SK-N-SH (cell line): ENCODE results near the gene GNAL. TPM values are rescaled to one million over a fixed set of nuclear protein-coding genes. Genes with fewer than 3 reads are reported as not detected.

ENCODE experiments used
- CTCF ChIA-PET: fragments of 300-600, 350-600 bp; formaldehyde crosslinking; extraction: SDS; loops from one replicate; lab custom pipeline; 2021; lab: Yijun Ruan, JAX
- POLR2A ChIA-PET: fragments of 350-600 bp; sonication (Branson Sonifier 250); formaldehyde crosslinking; extraction: SDS; loops from one replicate; lab custom pipeline; 2020; ENCODE audit warnings: antibody characterized with exemption, inconsistent platforms; lab: Yijun Ruan, JAX
- DNase-seq: peaks from one replicate; pipeline ENCODE4 v3.0.0; 2012
- H2AFZ ChIP-seq: fragments of 200-600 bp; sonication (generic); 2 replicates; pipeline ENCODE4 v1.8.1; 2016; ENCODE audit warnings: antibody characterized with exemption, mild to moderate bottlenecking, low read depth
- H3F3A ChIP-seq: fragments of 200-600 bp; sonication (generic); replicated peaks from 2 replicates; pipeline ENCODE3; 2016; ENCODE audit warnings: antibody characterized with exemption, mild to moderate bottlenecking; ENCODE audit not compliant: insufficient read depth
- H3K27ac ChIP-seq, 2 experiments: fragments of 200-500 bp in 1 of 2; fragments of 200-600 bp in 1 of 2; sonication (Bioruptor generic) in 1 of 2; sonication (generic), shearing (Covaris generic) in 1 of 2; 2 replicates each; pipeline versions ENCODE4 v1.5.1 to v1.6.1; 2014 to 2016; ENCODE audit warnings: low read depth in 2 of 2, inconsistent platforms in 1 of 2, low read length in 1 of 2, mild to moderate bottlenecking in 1 of 2, mixed read lengths in 1 of 2
- H3K27me3 ChIP-seq: fragments of 200-600 bp; sonication (generic), shearing (Covaris generic); 2 replicates; pipeline ENCODE4 v1.6.1; 2016; ENCODE audit warnings: mixed run types; ENCODE audit not compliant: insufficient read depth
- H3K36me3 ChIP-seq, 2 experiments: fragments of 200-500 bp in 1 of 2; fragments of 200-600 bp in 1 of 2; sonication (Bioruptor generic) in 1 of 2; sonication (generic) in 1 of 2; replicated peaks in 1 of 2; 2 replicates each; pipeline versions ENCODE3 to v1.5.1; 2014 to 2016; ENCODE audit warnings: low read length in 1 of 2, mild to moderate bottlenecking in 1 of 2; ENCODE audit not compliant: insufficient read depth in 2 of 2, control insufficient read depth in 1 of 2
- H3K4me1 ChIP-seq, 2 experiments: fragments of 200-500 bp in 1 of 2; fragments of 200-600 bp in 1 of 2; sonication (Bioruptor generic) in 1 of 2; sonication (generic), shearing (Covaris generic) in 1 of 2; 2 replicates each; pipeline versions ENCODE4 v1.5.1 to v1.6.1; 2014 to 2016; ENCODE audit warnings: low read depth in 1 of 2, low read length in 1 of 2, mixed run types in 1 of 2; ENCODE audit not compliant: insufficient read depth in 2 of 2, control insufficient read depth in 1 of 2
- H3K4me2 ChIP-seq: fragments of 200-600 bp; sonication (generic), shearing (Covaris generic); 2 replicates; pipeline ENCODE4 v1.6.1; 2017; ENCODE audit warnings: mixed run types
- H3K4me3 ChIP-seq, 2 experiments: fragments of 200-500 bp in 1 of 2; fragments of 200-600 bp in 1 of 2; sonication (Bioruptor generic) in 1 of 2; sonication (generic), shearing (Covaris generic) in 1 of 2; 2 replicates each; pipeline versions ENCODE4 v1.5.1 to v1.8.1; 2014 to 2016; ENCODE audit warnings: low read depth in 2 of 2, inconsistent platforms in 1 of 2, low read length in 1 of 2, mild to moderate bottlenecking in 1 of 2, mixed read lengths in 1 of 2, moderate library complexity in 1 of 2
- H3K79me2 ChIP-seq: fragments of 200-600 bp; sonication (generic); 2 replicates; pipeline ENCODE4 v1.8.1; 2017; ENCODE audit warnings: mild to moderate bottlenecking; ENCODE audit not compliant: insufficient read depth
- H3K9ac ChIP-seq: fragments of 200-600 bp; sonication (generic); 2 replicates; pipeline ENCODE4 v1.6.1; 2017; ENCODE audit warnings: mixed run types
- H3K9me2 ChIP-seq: fragments of 200-600 bp; sonication (generic); 2 replicates; pipeline ENCODE4 v1.6.1; 2017; ENCODE audit warnings: mixed run types
- H3K9me3 ChIP-seq: fragments of 200-600 bp; sonication (generic); 2 replicates; pipeline ENCODE4 v1.6.1; 2017; ENCODE audit warnings: mixed run types, mild to moderate bottlenecking, moderate library complexity
- H4K20me1 ChIP-seq: fragments of 200-600 bp; sonication (generic); 2 replicates; pipeline ENCODE4 v1.6.1; 2017; ENCODE audit warnings: mild to moderate bottlenecking, mixed run types; ENCODE audit not compliant: insufficient read depth
- CTCF ChIP-seq: fragments of 200-600 bp; sonication (generic); IDR thresholded peaks from 2 replicates; pipeline ENCODE4 v1.6.1; 2017; ENCODE audit warnings: antibody characterized with exemption, mild to moderate bottlenecking, moderate library complexity
- EZH2phosphoT487 ChIP-seq: fragments of 200-600 bp; sonication (generic); IDR thresholded peaks from 2 replicates; pipeline ENCODE4 v1.6.1; 2017; ENCODE audit warnings: low read depth, mixed run types, mild to moderate bottlenecking, antibody characterized with exemption, moderate library complexity, borderline replicate concordance
- FOXM1 ChIP-seq: IDR thresholded peaks from 2 replicates; pipeline ENCODE4 v1.4.0; 2012; ENCODE audit warnings: low read depth, mild to moderate bottlenecking
- GABPA ChIP-seq: IDR thresholded peaks from 2 replicates; pipeline ENCODE4 v1.4.0; 2012; ENCODE audit warnings: low read depth, mild to moderate bottlenecking
- GATA2 ChIP-seq: sonication (generic); formaldehyde crosslinking; IDR thresholded peaks from 2 replicates; pipeline ENCODE4 v1.5.0; 2020; ENCODE audit warnings: mild to moderate bottlenecking, missing genetic modification reagents
- JUND ChIP-seq: IDR thresholded peaks from 2 replicates; pipeline ENCODE4 v1.4.0; 2012
- MEF2A ChIP-seq: IDR thresholded peaks from 2 replicates; pipeline ENCODE4 v1.4.0; 2012; ENCODE audit warnings: low read depth, borderline replicate concordance
- NFIC ChIP-seq: IDR thresholded peaks from 2 replicates; pipeline ENCODE4 v1.4.0; 2012; ENCODE audit warnings: borderline replicate concordance
- RCOR1 ChIP-seq: fragments of 150-350 bp; IDR thresholded peaks from 2 replicates; pipeline ENCODE4 v1.6.1; 2017; ENCODE audit warnings: antibody characterized with exemption, low read length
- RFX5 ChIP-seq: IDR thresholded peaks from 2 replicates; pipeline ENCODE4 v1.6.1; 2012; ENCODE audit warnings: mild to moderate bottlenecking, improper control_type of control experiment, low read length
- RXRA ChIP-seq: IDR thresholded peaks from 2 replicates; pipeline ENCODE4 v1.4.0; 2012; ENCODE audit warnings: low read depth, mild to moderate bottlenecking, borderline replicate concordance
- SMC3 ChIP-seq: IDR thresholded peaks from 2 replicates; pipeline ENCODE4 v1.6.1; 2012; ENCODE audit warnings: low read depth, low read length, improper control_type of control experiment
- TEAD4 ChIP-seq: IDR thresholded peaks from 2 replicates; pipeline ENCODE4 v1.4.0; 2012; ENCODE audit warnings: mild to moderate bottlenecking, borderline replicate concordance; ENCODE audit not compliant: insufficient read depth
- YY1 ChIP-seq: IDR thresholded peaks from 2 replicates; pipeline ENCODE4 v1.4.0; 2012; ENCODE audit warnings: low read depth, mild to moderate bottlenecking
- WGBS: methylation state at CpG from one replicate; pipeline ENCODE4 v1.1.6; 2017; ENCODE audit warnings: low lambda C conversion rate; 5-methylcytosine and 5-hydroxymethylcytosine counted together
- polyA plus RNA-seq, 3 experiments: library from polyadenylated mRNA; depleted of rRNA; stranded (reverse); fragments of >200 nt; gene quantifications; 2 replicates each; pipeline ENCODE4 v1.2.3, GENCODE V29; 2012
- TF ChIP-seq, protein P1 (sequence below): fragments of 150-350 bp; IDR thresholded peaks from 2 replicates; pipeline ENCODE4 v1.6.1; 2016; ENCODE audit warnings: mild to moderate bottlenecking, low read depth, low read length
- TF ChIP-seq, protein P2 (sequence below): IDR thresholded peaks from 2 replicates; pipeline ENCODE4 v1.4.0; 2012; ENCODE audit warnings: low read depth, borderline replicate concordance
- TF ChIP-seq, protein P3 (sequence below): IDR thresholded peaks from 2 replicates; pipeline ENCODE4 v1.4.0; 2012; ENCODE audit warnings: low read depth

The GNAL gene
- polyA plus RNA-seq, 1 of the 3 experiments (the other 2 are of a cell fraction) = 0.13 TPM

- no peaks in the 10 kb centered on the region for H3F3A ChIP-seq
- no peak overlapping the region for H3K4me3 ChIP-seq
- H3K79me2 ChIP-seq = no peaks in the 10 kb centered on the region
- H3K4me2 ChIP-seq = no peak overlapping the region
- H4K20me1 ChIP-seq = no peaks in the 10 kb centered on the region
- H3K27me3 ChIP-seq = peaks cover 31% of the 10 kb centered on the region; the same call in 1 of the 2 replicates
- DNase-seq = no peak
- no peaks in the 10 kb centered on the region for H3K9me3 ChIP-seq
- POLR2A ChIA-PET = no interaction called here
- no peak overlapping the region for H3K9ac ChIP-seq
- H2AFZ ChIP-seq = no peak overlapping the region
- no peak for TF ChIP-seq EZH2phosphoT487
- TF ChIP-seq SMC3 = no peak
- TF ChIP-seq RCOR1 = no peak
- TF ChIP-seq JUND = no peak
- no peak for TF ChIP-seq TEAD4
- TF ChIP-seq, protein P1, sequence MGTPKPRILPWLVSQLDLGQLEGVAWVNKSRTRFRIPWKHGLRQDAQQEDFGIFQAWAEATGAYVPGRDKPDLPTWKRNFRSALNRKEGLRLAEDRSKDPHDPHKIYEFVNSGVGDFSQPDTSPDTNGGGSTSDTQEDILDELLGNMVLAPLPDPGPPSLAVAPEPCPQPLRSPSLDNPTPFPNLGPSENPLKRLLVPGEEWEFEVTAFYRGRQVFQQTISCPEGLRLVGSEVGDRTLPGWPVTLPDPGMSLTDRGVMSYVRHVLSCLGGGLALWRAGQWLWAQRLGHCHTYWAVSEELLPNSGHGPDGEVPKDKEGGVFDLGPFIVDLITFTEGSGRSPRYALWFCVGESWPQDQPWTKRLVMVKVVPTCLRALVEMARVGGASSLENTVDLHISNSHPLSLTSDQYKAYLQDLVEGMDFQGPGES = no peak
- TF ChIP-seq GATA2 = no peak
- no peak for TF ChIP-seq FOXM1
- no peak for TF ChIP-seq GABPA
- TF ChIP-seq MEF2A = no peak
- TF ChIP-seq YY1 = no peak
- TF ChIP-seq, protein P2, sequence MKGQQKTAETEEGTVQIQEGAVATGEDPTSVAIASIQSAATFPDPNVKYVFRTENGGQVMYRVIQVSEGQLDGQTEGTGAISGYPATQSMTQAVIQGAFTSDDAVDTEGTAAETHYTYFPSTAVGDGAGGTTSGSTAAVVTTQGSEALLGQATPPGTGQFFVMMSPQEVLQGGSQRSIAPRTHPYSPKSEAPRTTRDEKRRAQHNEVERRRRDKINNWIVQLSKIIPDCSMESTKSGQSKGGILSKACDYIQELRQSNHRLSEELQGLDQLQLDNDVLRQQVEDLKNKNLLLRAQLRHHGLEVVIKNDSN = no peak
- H3K27ac ChIP-seq = no peak overlapping the region
- H3K9me2 ChIP-seq = no peaks in the 10 kb centered on the region
- CTCF ChIA-PET = interaction anchor here (0.9 kb wide), 1 partner anchor 51 kb away, joined by 3 read pairs; no protein-coding TSS in a partner anchor
- no peaks in the 10 kb centered on the region for H3K4me1 ChIP-seq
- H3K36me3 ChIP-seq = no peaks in the 10 kb centered on the region
Observed at GRCh38 chr18:11792632-11793031, 103.6 kb downstream of the GNAL start.

DNA sequence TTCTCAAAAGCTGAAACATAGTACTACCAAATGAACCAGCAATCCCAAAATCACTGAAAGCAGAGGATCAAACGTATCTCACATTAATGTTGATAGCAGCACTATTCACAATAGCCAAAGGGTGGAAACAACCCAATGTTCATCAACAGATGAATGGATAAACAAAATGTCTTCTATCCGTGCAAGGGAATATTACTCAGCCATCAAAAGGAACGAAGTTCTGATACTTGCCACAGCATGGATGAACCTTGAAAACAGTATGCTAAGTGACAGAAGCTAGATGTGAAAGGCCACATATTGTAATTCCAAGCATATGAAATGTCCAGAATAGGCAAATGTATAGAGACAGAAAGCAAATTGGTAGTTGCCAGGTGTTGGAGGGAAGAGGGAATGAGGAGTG lies 105.1 kb downstream of the GNAL start:
- CTCF ChIA-PET = no interaction called here
- TF ChIP-seq, protein P2 = no peak
- TF ChIP-seq RXRA (no peak), CTCF (no peak), GATA2 (no peak), RFX5 (no peak), NFIC (no peak)
- TF ChIP-seq, protein P3, sequence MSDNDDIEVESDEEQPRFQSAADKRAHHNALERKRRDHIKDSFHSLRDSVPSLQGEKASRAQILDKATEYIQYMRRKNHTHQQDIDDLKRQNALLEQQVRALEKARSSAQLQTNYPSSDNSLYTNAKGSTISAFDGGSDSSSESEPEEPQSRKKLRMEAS = no peak
- TF ChIP-seq, all 33 proteins: peak for 0
- Histone ChIP-seq H3K9me3 (no peaks in the 10 kb centered on the region), H3K4me2 (no peak overlapping the region), H3K9me2 (no peaks in the 10 kb centered on the region), H2AFZ (no peak overlapping the region), H3K9ac (no peak overlapping the region), H3K36me3 (no peaks in the 10 kb centered on the region), H3K79me2 (no peaks in the 10 kb centered on the region), H4K20me1 (no peaks in the 10 kb centered on the region), H3K27ac (no peak overlapping the region), H3K27me3 (peaks cover 37% of the 10 kb centered on the region; the same call in 1 of the 2 replicates), H3F3A (no peaks in the 10 kb centered on the region), H3K4me3 (no peak overlapping the region), H3K4me1 (no peaks in the 10 kb centered on the region)
- no peak for DNase-seq
- 15% methylated on average over 3 of the region's 3 CpGs for WGBS
- POLR2A ChIA-PET = no interaction called here
